ENCODE data around the gene CCNDBP1. TPM values are rescaled to one million over a fixed set of nuclear protein-coding genes. Genes with fewer than 3 reads are reported as not detected.
A peak's percentile ranks its signal among the peaks of the same experiment; 100 is the strongest.

CCNDBP1 gene
- total and polyA plus RNA-seq, 2 of the 8 experiments (the other 6 are each of a cell fraction or from before 2014, with no cell fraction given), result 23.4 to 29.0 TPM

DNA sequence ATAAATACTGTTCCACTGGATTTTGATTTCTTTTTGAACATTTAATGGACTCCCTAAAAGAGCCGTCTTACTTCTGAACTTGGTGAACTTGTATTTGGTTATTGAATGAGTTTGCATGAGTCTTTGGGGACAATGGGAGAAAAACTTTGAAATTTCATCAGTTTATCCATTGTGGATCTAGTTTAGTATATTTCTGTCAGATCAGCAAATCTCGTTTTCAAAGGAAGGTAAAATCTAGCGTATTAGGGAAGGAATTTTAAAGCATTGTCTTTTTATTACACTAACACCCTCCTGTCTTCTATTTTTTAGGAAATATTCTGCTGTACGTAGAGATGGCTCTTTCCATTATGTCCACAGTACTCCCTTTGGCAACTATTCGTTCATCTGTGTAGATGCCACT, 39.0 kb upstream of the CCNDBP1 start:
- no peaks in the 10 kb centered on the region for H3K36me3 ChIP-seq (ENCODE audit: control insufficient read depth in 2 of 4, insufficient read depth in 4 of 4, low read length in 3 of 4)
- no peak overlapping the region for H3K14ac ChIP-seq (ENCODE audit: insufficient read length)
- no peak overlapping the region for H3K18ac ChIP-seq (ENCODE audit: extremely low read depth, low read length)
- H3K79me1 ChIP-seq (ENCODE audit: low read depth, low read length), result no peaks in the 10 kb centered on the region
- no peaks in the 10 kb centered on the region for H3K23me2 ChIP-seq (ENCODE audit: low read depth, low read length)
- no peak overlapping the region for H3K4me3 ChIP-seq (ENCODE audit: extremely low read depth in 1 of 4, insufficient read depth in 2 of 4, low read depth in 3 of 4, low read length in 4 of 4)
- no peak overlapping the region for H2BK120ac ChIP-seq (replicated peaks; ENCODE audit: low read depth, low read length)
- no peak overlapping the region for H2AFZ ChIP-seq (ENCODE audit: low read length)
- H3K56ac ChIP-seq (replicated peaks; ENCODE audit: insufficient read length, low read depth, low read length), result no peak overlapping the region
- H3K27ac ChIP-seq (ENCODE audit: low read depth, low read length), result no peak overlapping the region
- no peaks in the 10 kb centered on the region for H4K20me1 ChIP-seq (replicated peaks in 1 of 2; ENCODE audit: control insufficient read depth in 1 of 2, insufficient read depth in 2 of 2, low read length in 2 of 2)
- CTCF ChIA-PET (ENCODE audit: partially characterized antibody), result no interaction called here
- no peak for DNase-seq (ENCODE audit: low read depth in 1 of 2, low spot score in 2 of 2)
- H2BK20ac ChIP-seq (ENCODE audit: low read length), result no peak overlapping the region
- no peaks in the 10 kb centered on the region for H3K79me2 ChIP-seq (ENCODE audit: control insufficient read depth in 1 of 2, insufficient read depth in 2 of 2, low read length in 2 of 2)
- H3K23ac ChIP-seq (ENCODE audit: insufficient read length), result no peak overlapping the region
- no peak overlapping the region for H2BK12ac ChIP-seq (ENCODE audit: low read depth, low read length)
- no peak overlapping the region for H3K4me2 ChIP-seq (ENCODE audit: insufficient read depth in 1 of 2, low read depth in 2 of 2, low read length in 2 of 2)
- no peak overlapping the region for H2AK5ac ChIP-seq (ENCODE audit: low read depth, low read length)
- no peaks in the 10 kb centered on the region for H3K9me3 ChIP-seq (ENCODE audit: insufficient read depth in 2 of 2, low read depth in 1 of 2, low read length in 1 of 2)
- no peak overlapping the region for H4K8ac ChIP-seq (ENCODE audit: extremely low read depth, insufficient read depth, low read length)
- no peak overlapping the region for H2BK15ac ChIP-seq (ENCODE audit: low read length)
- no peak overlapping the region for H4K5ac ChIP-seq (ENCODE audit: insufficient read length, low read depth, low read length)
- no peaks in the 10 kb centered on the region for H3K4me1 ChIP-seq (replicated peaks in 1 of 4; ENCODE audit: control insufficient read depth in 3 of 4, insufficient read depth in 4 of 4, low read length in 3 of 4)
- no peaks in the 10 kb centered on the region for H3K27me3 ChIP-seq (replicated peaks in 1 of 4; ENCODE audit: control insufficient read depth in 3 of 4, extremely low read depth in 1 of 4, insufficient read depth in 3 of 4, low read length in 3 of 4)
- no peak for FAIRE-seq
- H2BK5ac ChIP-seq (ENCODE audit: low read depth, low read length), result no peak overlapping the region
- POLR2A ChIA-PET (ENCODE audit: partially characterized antibody), result no interaction called here
- H3K9ac ChIP-seq (replicated peaks in 1 of 4; ENCODE audit: extremely low read depth in 1 of 4, low read depth in 3 of 4, low read length in 3 of 4), result no peak overlapping the region
- 84% methylated on average over 5 of the region's 5 CpGs; no CpG with 5 or more reads in 1 of the 2 experiments for WGBS, 2 experiments (ENCODE audit: extremely low coverage in 1 of 2, insufficient coverage in 1 of 2, insufficient read length in 1 of 2, insufficient replicate concordance in 2 of 2, low coverage in 1 of 2, low lambda C conversion rate in 2 of 2, missing lambda C conversion rate in 1 of 2)
- TF ChIP-seq NANOG (IDR thresholded peaks at IDR 0.05; ENCODE audit: insufficient read depth, low read depth, low read length, poor library complexity, severe bottlenecking) (no peak), MAFK (IDR thresholded peaks at IDR 0.05; ENCODE audit: low read depth, low read length) (peak; percentile 30; the same call in 1 of the 2 replicates)
- H3K4ac ChIP-seq (replicated peaks; ENCODE audit: insufficient read length, low read depth, low read length), result no peak overlapping the region
- H4K91ac ChIP-seq (replicated peaks; ENCODE audit: insufficient read length, low read length), result no peak overlapping the region

Measured in H1 (cell line).